Measurements from ENCODE around the gene CYP4F12.
"Not testable (repeated sequence)": the region's sequence is repeated elsewhere in the genome, so short reads cannot be mapped to it uniquely, and the experiment has no call there.

CYP4F12 gene

GRCh38 chr19:15651791-15652190, 21.1 kb upstream of the CYP4F12 start:
- no peak for DNase-seq

GRCh38 chr19:15652559-15653278, 20.2 kb upstream of the CYP4F12 start:
- no peak for DNase-seq

GRCh38 chr19:15656467-15656866, 16.4 kb upstream of the CYP4F12 start:
- no peak for DNase-seq

GRCh38 chr19:15663247-15663646, 9.6 kb upstream of the CYP4F12 start:
- no peak for DNase-seq

GRCh38 chr19:15666186-15666585, 6.7 kb upstream of the CYP4F12 start:
- no peak for DNase-seq

GRCh38 chr19:15666883-15667282, 6.0 kb upstream of the CYP4F12 start:
- no peak for DNase-seq

- DNase-seq, result no peak
These were observed 3.4 kb upstream of the CYP4F12 start for GRCh38 chr19:15669440-15669839.

GRCh38 chr19:15669891-15670290, 3.0 kb upstream of the CYP4F12 start:
- no peak for DNase-seq

- DNase-seq, result no peak
These were observed 1.6 kb upstream of the CYP4F12 start for GRCh38 chr19:15671237-15671821.

- no peak for DNase-seq
These were observed 852 bp upstream of the CYP4F12 start for GRCh38 chr19:15671891-15672579.

GRCh38 chr19:15673176-15673654, 328 bp downstream of the CYP4F12 start:
- DNase-seq, result no peak

GRCh38 chr19:15675560-15675959, 2.7 kb downstream of the CYP4F12 start:
- DNase-seq, result no peak

- no peak for DNase-seq
These were observed 6.2 kb downstream of the CYP4F12 start for GRCh38 chr19:15679089-15679488.

- DNase-seq, result not testable (repeated sequence)
These were observed 7.0 kb downstream of the CYP4F12 start for GRCh38 chr19:15679865-15680264.

GRCh38 chr19:15680478-15681322, 7.8 kb downstream of the CYP4F12 start:
- no peak for DNase-seq

- DNase-seq, result no peak
These were observed 10.5 kb downstream of the CYP4F12 start for GRCh38 chr19:15683411-15683810.

GRCh38 chr19:15684828-15685227, 11.9 kb downstream of the CYP4F12 start:
- no peak for DNase-seq

- DNase-seq, result no peak
These were observed 23.8 kb downstream of the CYP4F12 start for GRCh38 chr19:15696654-15697194.

- no peak for DNase-seq
These were observed 29.1 kb downstream of the CYP4F12 start for GRCh38 chr19:15701757-15702533.

GRCh38 chr19:15702534-15702930, 29.6 kb downstream of the CYP4F12 start:
- no peak for DNase-seq

- DNase-seq, result no peak
These were observed 41.8 kb downstream of the CYP4F12 start for GRCh38 chr19:15714638-15715037.

- no peak for DNase-seq
These were observed 42.8 kb downstream of the CYP4F12 start for GRCh38 chr19:15715642-15716041.
